K562 (cell line): ENCODE results near the gene HPS5.
A peak's percentile ranks its signal among the peaks of the same experiment; 100 is the strongest.

Experiments used
- BMI1 ChIP-seq: fragments of 150-350 bp; IDR thresholded peaks from 2 replicates; pipeline ENCODE4 v1.6.1; 2014; ENCODE audit warnings: low read length
- CEBPB ChIP-seq: fragments of 450-650 bp; IDR thresholded peaks from 2 replicates; pipeline ENCODE4 v1.6.1; 2016; ENCODE audit warnings: missing genetic modification characterization, missing compliant biosample characterization
- CREM ChIP-seq: IDR thresholded peaks from 2 replicates; pipeline ENCODE4 v1.6.1; 2014; ENCODE audit warnings: antibody characterized with exemption, low read depth
- LCOR ChIP-seq: sonication (generic); formaldehyde crosslinking; IDR thresholded peaks from 2 replicates; pipeline ENCODE4 v1.8.0; 2022; ENCODE audit warnings: mild to moderate bottlenecking, missing genetic modification reagents
- NFATC3 ChIP-seq: fragments of 450-650 bp; IDR thresholded peaks from 2 replicates; pipeline ENCODE4 v1.6.1; 2017; ENCODE audit warnings: mild to moderate bottlenecking
- POLR2A ChIP-seq: fragments of 450-650 bp; conservative IDR thresholded peaks from 2 replicates; pipeline ENCODE4 v1.6.1; 2016
- TF ChIP-seq, protein P1 (sequence below), 3 experiments: IDR thresholded peaks in 2 of 3; conservative IDR thresholded peaks in 1 of 3; 2 replicates each; pipeline ENCODE4 v1.5.1; 2011 to 2012; ENCODE audit warnings: low read length in 3 of 3, mild to moderate bottlenecking in 3 of 3, control low read depth in 2 of 3, improper control_type of control experiment in 1 of 3, inconsistent platforms in 1 of 3, low read depth in 1 of 3, mixed read lengths in 1 of 3, moderate library complexity in 1 of 3; ENCODE audit not compliant: insufficient read depth in 2 of 3
- TF ChIP-seq, protein P2 (sequence below): sonication (generic); formaldehyde crosslinking; IDR thresholded peaks from 2 replicates; pipeline ENCODE4 v1.8.1; 2022; ENCODE audit warnings: missing genetic modification reagents

DNA sequence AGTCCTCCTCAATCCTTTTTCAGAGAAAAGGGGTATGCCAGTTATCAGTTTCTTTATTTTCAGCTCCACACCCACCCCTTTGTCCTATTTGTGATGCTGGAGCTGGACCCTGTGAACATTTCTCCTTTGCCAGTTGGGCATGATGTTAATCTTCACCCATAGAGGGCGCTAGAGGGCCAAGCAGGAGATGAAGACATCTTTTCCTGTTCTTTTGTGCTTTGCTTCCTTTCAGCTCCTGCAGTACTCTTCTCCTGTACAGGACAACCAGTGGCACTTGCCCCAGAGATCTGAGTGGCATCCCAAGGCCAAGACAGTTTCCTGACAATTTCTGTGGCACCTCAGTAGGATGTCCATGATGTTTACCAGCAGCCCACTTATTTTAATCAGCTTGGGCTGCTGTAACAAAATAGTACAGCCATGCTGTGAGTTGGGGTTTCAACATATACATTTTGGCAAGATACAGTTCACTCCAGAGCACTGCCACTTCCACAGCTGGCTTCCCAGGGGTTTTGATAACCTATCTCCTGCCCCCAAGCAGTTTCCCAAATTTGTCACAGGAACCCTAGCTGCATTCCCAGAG lies 78.1 kb downstream of the HPS5 start:
- TF ChIP-seq, protein P1, sequence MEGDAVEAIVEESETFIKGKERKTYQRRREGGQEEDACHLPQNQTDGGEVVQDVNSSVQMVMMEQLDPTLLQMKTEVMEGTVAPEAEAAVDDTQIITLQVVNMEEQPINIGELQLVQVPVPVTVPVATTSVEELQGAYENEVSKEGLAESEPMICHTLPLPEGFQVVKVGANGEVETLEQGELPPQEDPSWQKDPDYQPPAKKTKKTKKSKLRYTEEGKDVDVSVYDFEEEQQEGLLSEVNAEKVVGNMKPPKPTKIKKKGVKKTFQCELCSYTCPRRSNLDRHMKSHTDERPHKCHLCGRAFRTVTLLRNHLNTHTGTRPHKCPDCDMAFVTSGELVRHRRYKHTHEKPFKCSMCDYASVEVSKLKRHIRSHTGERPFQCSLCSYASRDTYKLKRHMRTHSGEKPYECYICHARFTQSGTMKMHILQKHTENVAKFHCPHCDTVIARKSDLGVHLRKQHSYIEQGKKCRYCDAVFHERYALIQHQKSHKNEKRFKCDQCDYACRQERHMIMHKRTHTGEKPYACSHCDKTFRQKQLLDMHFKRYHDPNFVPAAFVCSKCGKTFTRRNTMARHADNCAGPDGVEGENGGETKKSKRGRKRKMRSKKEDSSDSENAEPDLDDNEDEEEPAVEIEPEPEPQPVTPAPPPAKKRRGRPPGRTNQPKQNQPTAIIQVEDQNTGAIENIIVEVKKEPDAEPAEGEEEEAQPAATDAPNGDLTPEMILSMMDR (IDR thresholded peaks at IDR 0.05 in 2 of 3, conservative IDR thresholded peaks at IDR 0.05 in 1 of 3; ENCODE audit: insufficient read depth in 2 of 3, low read depth in 1 of 3, low read length in 3 of 3): peak; percentile 75 to 87 (median 79)
- TF ChIP-seq LCOR: no peak
- no peak for TF ChIP-seq POLR2A
- TF ChIP-seq, protein P2, sequence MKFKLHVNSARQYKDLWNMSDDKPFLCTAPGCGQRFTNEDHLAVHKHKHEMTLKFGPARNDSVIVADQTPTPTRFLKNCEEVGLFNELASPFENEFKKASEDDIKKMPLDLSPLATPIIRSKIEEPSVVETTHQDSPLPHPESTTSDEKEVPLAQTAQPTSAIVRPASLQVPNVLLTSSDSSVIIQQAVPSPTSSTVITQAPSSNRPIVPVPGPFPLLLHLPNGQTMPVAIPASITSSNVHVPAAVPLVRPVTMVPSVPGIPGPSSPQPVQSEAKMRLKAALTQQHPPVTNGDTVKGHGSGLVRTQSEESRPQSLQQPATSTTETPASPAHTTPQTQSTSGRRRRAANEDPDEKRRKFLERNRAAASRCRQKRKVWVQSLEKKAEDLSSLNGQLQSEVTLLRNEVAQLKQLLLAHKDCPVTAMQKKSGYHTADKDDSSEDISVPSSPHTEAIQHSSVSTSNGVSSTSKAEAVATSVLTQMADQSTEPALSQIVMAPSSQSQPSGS (CRISPR knock-in tag): no peak
- TF ChIP-seq BMI1: no peak
- no peak for TF ChIP-seq CEBPB (tag)
- no peak for TF ChIP-seq CREM
- no peak for TF ChIP-seq NFATC3
